GM12865 (cell line): ENCODE data around the gene POLR3A.
"Not testable (repeated sequence)": the region's sequence is repeated elsewhere in the genome, so short reads cannot be mapped to it uniquely, and the experiment has no call there.

Experiments used
- DNase-seq: peaks from one replicate; pipeline ENCODE4 v3.0.0; 2010; ENCODE audit warnings: low read depth
- H3K4me3 ChIP-seq: 2 replicates; pipeline ENCODE4 v1.5.1; 2011; ENCODE audit warnings: mild to moderate bottlenecking, low read depth, low read length, control low read depth
- TF ChIP-seq, protein P1 (sequence below): IDR thresholded peaks from 2 replicates; pipeline ENCODE4 v1.5.1; 2011; ENCODE audit warnings: low read length, control low read depth, low read depth, inconsistent platforms; ENCODE audit not compliant: insufficient read depth; ENCODE audit errors: missing control alignments

The POLR3A gene

DNA sequence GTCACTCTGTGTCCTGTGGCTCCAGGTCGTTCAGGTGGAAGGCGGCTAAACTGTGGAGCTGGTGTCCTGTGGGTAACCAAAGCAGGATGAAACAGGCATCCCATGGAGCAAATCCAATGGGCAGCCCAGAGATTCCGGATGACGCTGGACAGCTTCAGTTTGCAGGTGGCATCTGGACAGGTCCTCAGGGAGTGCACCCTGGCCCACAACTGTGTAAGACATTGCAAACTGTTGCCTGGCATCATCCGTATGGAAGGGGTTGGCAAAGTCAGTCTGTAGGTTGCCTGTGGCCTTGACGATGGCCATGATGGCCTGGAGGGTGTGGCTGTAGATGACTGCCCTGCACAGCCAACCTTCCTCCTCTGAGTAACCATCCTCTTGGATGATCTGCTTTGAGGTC is 39.8 kb upstream of the POLR3A start:
- H3K4me3 ChIP-seq: no peak overlapping the region
- no peak for DNase-seq
- TF ChIP-seq, protein P1, sequence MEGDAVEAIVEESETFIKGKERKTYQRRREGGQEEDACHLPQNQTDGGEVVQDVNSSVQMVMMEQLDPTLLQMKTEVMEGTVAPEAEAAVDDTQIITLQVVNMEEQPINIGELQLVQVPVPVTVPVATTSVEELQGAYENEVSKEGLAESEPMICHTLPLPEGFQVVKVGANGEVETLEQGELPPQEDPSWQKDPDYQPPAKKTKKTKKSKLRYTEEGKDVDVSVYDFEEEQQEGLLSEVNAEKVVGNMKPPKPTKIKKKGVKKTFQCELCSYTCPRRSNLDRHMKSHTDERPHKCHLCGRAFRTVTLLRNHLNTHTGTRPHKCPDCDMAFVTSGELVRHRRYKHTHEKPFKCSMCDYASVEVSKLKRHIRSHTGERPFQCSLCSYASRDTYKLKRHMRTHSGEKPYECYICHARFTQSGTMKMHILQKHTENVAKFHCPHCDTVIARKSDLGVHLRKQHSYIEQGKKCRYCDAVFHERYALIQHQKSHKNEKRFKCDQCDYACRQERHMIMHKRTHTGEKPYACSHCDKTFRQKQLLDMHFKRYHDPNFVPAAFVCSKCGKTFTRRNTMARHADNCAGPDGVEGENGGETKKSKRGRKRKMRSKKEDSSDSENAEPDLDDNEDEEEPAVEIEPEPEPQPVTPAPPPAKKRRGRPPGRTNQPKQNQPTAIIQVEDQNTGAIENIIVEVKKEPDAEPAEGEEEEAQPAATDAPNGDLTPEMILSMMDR: no peak

DNA sequence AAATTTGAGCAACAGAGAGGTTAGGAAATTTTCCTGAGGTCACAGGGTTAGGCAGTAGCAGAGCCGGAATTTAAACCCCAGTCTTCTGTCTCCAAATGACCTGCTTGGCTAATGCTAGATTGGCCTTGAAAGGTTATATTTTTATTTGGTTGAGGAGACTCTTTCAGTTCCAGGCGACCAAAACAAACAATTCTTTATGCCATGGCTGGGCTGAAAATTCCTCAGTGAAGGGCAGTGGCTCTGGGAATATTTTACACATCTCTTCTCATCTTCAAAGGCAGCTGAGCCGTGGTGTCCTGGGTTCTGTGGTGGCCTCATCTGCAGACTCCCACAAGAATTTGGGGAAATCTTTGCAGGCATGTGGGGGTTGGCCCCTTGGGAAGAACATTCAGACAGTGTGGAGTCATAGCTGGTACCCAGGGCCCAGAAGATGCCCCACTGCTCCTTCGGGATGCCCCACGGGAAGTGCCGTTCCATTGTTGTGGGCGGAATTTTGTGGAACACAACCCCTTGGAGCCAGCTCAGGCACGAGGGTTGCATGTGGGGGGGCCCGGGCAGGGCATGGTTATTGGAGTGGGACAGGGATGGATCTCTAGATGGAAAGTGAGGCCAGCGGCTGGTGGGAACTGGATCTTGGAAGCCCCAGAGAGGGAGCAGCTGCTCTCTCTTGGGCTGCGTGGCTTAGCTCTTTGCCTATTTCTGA is 37.6 kb upstream of the POLR3A start:
- DNase-seq: no peak
- no peak overlapping the region for H3K4me3 ChIP-seq
- TF ChIP-seq, protein P1: no peak

DNA sequence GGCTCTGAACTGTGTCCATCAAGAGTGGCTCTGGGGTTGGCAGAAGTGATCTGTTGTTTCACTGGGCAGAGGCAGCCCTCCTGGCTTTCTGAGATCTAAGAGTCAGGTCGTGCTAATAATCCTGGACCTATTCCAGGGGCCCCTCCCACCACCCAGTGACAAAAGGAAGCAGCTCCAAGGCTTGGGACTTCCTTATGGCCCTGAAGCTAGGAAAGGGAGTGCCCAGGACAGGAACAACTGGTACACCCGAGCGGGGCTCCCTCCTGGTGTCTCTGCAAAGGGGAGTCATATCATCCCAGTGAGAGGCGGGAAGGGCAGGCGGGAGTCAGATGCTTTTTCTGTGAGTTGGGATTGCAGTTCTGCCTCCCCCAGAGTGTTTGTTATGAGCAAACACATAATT is 36.7 kb upstream of the POLR3A start:
- H3K4me3 ChIP-seq: no peak overlapping the region
- DNase-seq: no peak
- TF ChIP-seq, protein P1: no peak

GRCh38 chr10:78065611-78066010 is 36.3 kb upstream of the POLR3A start:
- TF ChIP-seq, protein P1: no peak
- no peak for DNase-seq

GRCh38 chr10:78064919-78065318 is 35.6 kb upstream of the POLR3A start:
- DNase-seq, H3K4me3 ChIP-seq: not testable (repeated sequence)

More at GRCh38 chr10:78065611-78066010, 36.3 kb upstream of the POLR3A start:
- no peak overlapping the region for H3K4me3 ChIP-seq

DNA sequence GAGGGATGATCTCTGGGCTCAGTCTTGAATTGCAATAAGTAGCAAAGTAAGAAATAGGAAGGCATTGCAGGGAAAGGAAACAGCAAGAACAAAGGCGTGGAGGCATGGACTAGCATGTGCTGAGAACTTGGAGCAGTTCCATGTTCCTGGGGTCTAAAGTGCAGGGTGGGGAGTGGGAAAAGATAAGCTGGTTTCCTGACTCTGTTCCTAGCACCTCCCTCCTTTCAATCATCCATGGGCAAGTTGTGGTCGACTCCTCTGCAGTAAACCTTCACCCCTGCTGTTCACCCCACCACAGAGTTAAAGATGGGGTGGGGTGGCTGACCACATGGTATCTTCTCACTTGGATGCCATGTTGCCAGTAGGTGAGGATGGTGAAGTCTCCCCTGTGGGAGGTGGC is 33.9 kb upstream of the POLR3A start:
- H3K4me3 ChIP-seq: no peak overlapping the region
- TF ChIP-seq, protein P1: no peak
- no peak for DNase-seq

- H3K4me3 ChIP-seq: no peak overlapping the region
- DNase-seq: no peak
- TF ChIP-seq, protein P1: no peak
Measured at GRCh38 chr10:78062296-78062695, 33.0 kb upstream of the POLR3A start.
